OCI-LY7 (cell line): ENCODE measurements around the gene RTN4. TPM values are rescaled to one million over a fixed set of nuclear protein-coding genes. Genes with fewer than 3 reads are reported as not detected.
A peak's percentile ranks its signal among the peaks of the same experiment; 100 is the strongest.

Experiments
- BruUV-seq: library from RNA; stranded (reverse); fragments of 400-500 nt; replicated peaks from 2 replicates; lab custom pipeline; 2021; lab: Mats Ljungman, UMichigan
- CTCF ChIA-PET: fragments of 300-600 bp; sonication (Branson Sonifier 250); formaldehyde crosslinking; loops from one replicate; lab custom pipeline; 2022; ENCODE audit warnings: antibody characterized with exemption; ENCODE audit not compliant: unreplicated experiment; lab: Charles Lee
- POLR2A ChIA-PET: fragments of 300-600 bp; sonication (Branson Sonifier 250); formaldehyde crosslinking; loops from one replicate; lab custom pipeline; 2022; ENCODE audit warnings: antibody characterized with exemption; lab: Charles Lee
- DNase-seq: peaks from one replicate; pipeline ENCODE4 v3.0.0-alpha.2; 2015; ENCODE audit warnings: low spot score
- H2AFZ ChIP-seq: fragments of 200-600 bp; sonication (generic), shearing (Covaris generic); 2 replicates; pipeline ENCODE4 v1.6.1; 2014; ENCODE audit warnings: mild to moderate bottlenecking, antibody characterized with exemption, low read length, moderate library complexity
- H3K27ac ChIP-seq: fragments of 200-600 bp; sonication (generic); 2 replicates; pipeline ENCODE4 v1.5.1; 2014; ENCODE audit warnings: mixed run types, low read depth, mild to moderate bottlenecking, moderate library complexity, low read length, inconsistent platforms; ENCODE audit not compliant: poor library complexity, severe bottlenecking
- H3K36me3 ChIP-seq: fragments of 200-600 bp; sonication (generic); 2 replicates; pipeline ENCODE4 v1.6.1; 2014; ENCODE audit warnings: mild to moderate bottlenecking, antibody characterized with exemption, low read length, moderate library complexity, mixed read lengths; ENCODE audit not compliant: insufficient read depth
- H3K4me1 ChIP-seq: fragments of 200-600 bp; sonication (generic); 2 replicates; pipeline ENCODE4 v1.5.1; 2014; ENCODE audit warnings: mild to moderate bottlenecking, low read length; ENCODE audit not compliant: insufficient read depth, poor library complexity, severe bottlenecking
- H3K4me2 ChIP-seq: fragments of 200-600 bp; sonication (generic); 2 replicates; pipeline ENCODE4 v1.6.1; 2014; ENCODE audit warnings: mild to moderate bottlenecking, low read length
- H3K4me3 ChIP-seq: fragments of 200-600 bp; sonication (generic); 2 replicates; pipeline ENCODE4 v1.5.1; 2014; ENCODE audit warnings: mild to moderate bottlenecking, low read depth, low read length; ENCODE audit not compliant: poor library complexity, severe bottlenecking
- H3K79me2 ChIP-seq: fragments of 200-600 bp; sonication (generic); 2 replicates; pipeline ENCODE4 v1.6.1; 2016; ENCODE audit warnings: low read depth, mild to moderate bottlenecking, low read length, moderate library complexity, mixed read lengths; ENCODE audit not compliant: insufficient read depth
- H3K9me2 ChIP-seq: fragments of 200-600 bp; sonication (generic); 2 replicates; pipeline ENCODE4 v1.6.1; 2016; ENCODE audit warnings: mild to moderate bottlenecking, low read length, mixed read lengths; ENCODE audit not compliant: insufficient read depth
- H3K9me3 ChIP-seq: fragments of 200-600 bp; sonication (generic); 2 replicates; pipeline ENCODE4 v1.6.1; 2014; ENCODE audit warnings: mild to moderate bottlenecking, mixed run types, low read length, mixed read lengths
- H4K20me1 ChIP-seq: fragments of 200-600 bp; sonication (generic); 2 replicates; pipeline ENCODE4 v1.6.1; 2014; ENCODE audit warnings: mild to moderate bottlenecking, antibody characterized with exemption, low read length, moderate library complexity, mixed read lengths; ENCODE audit not compliant: insufficient read depth
- CTCF ChIP-seq: fragments of 200-600 bp; sonication (generic); conservative IDR thresholded peaks from 2 replicates; pipeline ENCODE4 v1.5.1; 2014; ENCODE audit warnings: mild to moderate bottlenecking, antibody characterized with exemption, low read length, moderate library complexity, mixed read lengths
- EZH2phosphoT487 ChIP-seq: fragments of 200-600 bp; sonication (generic); IDR thresholded peaks from 2 replicates; pipeline ENCODE4 v1.6.1; 2018; ENCODE audit warnings: low read depth, borderline replicate concordance, mild to moderate bottlenecking, mixed run types, antibody characterized with exemption, low read length, moderate library complexity, mixed read lengths
- intact Hi-C: fragments of 100-400 bp; cut with micrococcal nuclease; formaldehyde crosslinking; loops from one replicate; pipeline ENCODE4 v1.10.0; 2022; ENCODE audit not compliant: unreplicated experiment
- total RNA-seq, 2 experiments: library from RNA; depleted of rRNA in 1 of 2; stranded (reverse); fragments of >200 nt in 1 of 2; shearing (Covaris generic) in 1 of 2; gene quantifications; 2 replicates each; pipeline ENCODE4 v1.2.3, GENCODE V29; 2014 to 2022

The RTN4 gene
- total RNA-seq, 2 experiments from 2014 or later: 36.5 to 75.2 TPM

GRCh38 chr2:55018619-55019018, 31.6 kb downstream of the RTN4 start:
- Histone ChIP-seq H3K4me1 (peaks cover 30% of the 10 kb centered on the region), H3K9me2 (no peaks in the 10 kb centered on the region), H3K27ac (no peak overlapping the region), H4K20me1 (peaks cover 14% of the 10 kb centered on the region), H3K4me3 (no peak overlapping the region), H3K79me2 (peaks cover 77% of the 10 kb centered on the region), H3K9me3 (no peaks in the 10 kb centered on the region), H2AFZ (no peak overlapping the region), H3K4me2 (peak overlapping the region; percentile 61; the same call in 1 of the 2 replicates), H3K36me3 (peaks cover 22% of the 10 kb centered on the region)
- no peak for DNase-seq
- intact Hi-C loops: no loop called here
- POLR2A ChIA-PET: interaction anchor here (0.5 to 1.6 kb wide), 12 partner anchors 11 to 155 kb away, joined by 3 to 5 read pairs (median 4); partner anchors contain the start of gene RTN4
- TF ChIP-seq CTCF: no peak
- TF ChIP-seq EZH2phosphoT487: no peak
- CTCF ChIA-PET: interaction anchor here (1.0 kb wide), 1 partner anchor 150 kb away, joined by 3 read pairs; no protein-coding TSS in a partner anchor
- no TSS peak for BruUV-seq

GRCh38 chr2:55017880-55018279, 32.4 kb downstream of the RTN4 start:
- intact Hi-C loops: no loop called here
- ChIA-PET POLR2A (interaction anchor here (0.5 to 1.5 kb wide), 6 partner anchors 11 to 411 kb away, joined by 3 to 5 read pairs (median 4); no protein-coding TSS in a partner anchor), CTCF (no interaction called here)

More at GRCh38 chr2:55017880-55018279, 32.4 kb downstream of the RTN4 start:
- BruUV-seq: no TSS peak
- H3K9me2 ChIP-seq: no peaks in the 10 kb centered on the region
- H3K4me3 ChIP-seq: no peak overlapping the region
- peaks cover 14% of the 10 kb centered on the region for H4K20me1 ChIP-seq
- no peak overlapping the region for H2AFZ ChIP-seq
- H3K9me3 ChIP-seq: no peaks in the 10 kb centered on the region
- peaks cover 29% of the 10 kb centered on the region for H3K4me1 ChIP-seq
- no peak overlapping the region for H3K27ac ChIP-seq
- H3K4me2 ChIP-seq: no peak overlapping the region
- TF ChIP-seq CTCF: no peak
- TF ChIP-seq EZH2phosphoT487: no peak
- peaks cover 22% of the 10 kb centered on the region for H3K36me3 ChIP-seq
- DNase-seq: no peak
- H3K79me2 ChIP-seq: peaks cover 75% of the 10 kb centered on the region
